HEK293 (cell line): ENCODE results near the gene TRIM56.

Experiments used
- GLIS2 ChIP-seq: fragments of 450-650 bp; formaldehyde crosslinking; IDR thresholded peaks from 2 replicates; pipeline ENCODE4 v1.5.1; 2016; ENCODE audit warnings: missing biosample characterization, missing genetic modification characterization
- KLF10 ChIP-seq: fragments of 450-650 bp; IDR thresholded peaks from 2 replicates; pipeline ENCODE4 v1.5.1; 2018; ENCODE audit warnings: missing biosample characterization, mild to moderate bottlenecking, missing genetic modification characterization
- RBAK ChIP-seq: fragments of 450-650 bp; formaldehyde crosslinking; IDR thresholded peaks from 2 replicates; pipeline ENCODE4 v1.5.1; 2016; ENCODE audit warnings: missing biosample characterization, missing genetic modification characterization
- TRIM28 ChIP-seq: IDR thresholded peaks from 2 replicates; pipeline ENCODE4 v1.6.1; 2011; ENCODE audit warnings: low read length, control low read depth, borderline replicate concordance
- ZBTB17 ChIP-seq: fragments of 450-650 bp; formaldehyde crosslinking; IDR thresholded peaks from 2 replicates; pipeline ENCODE4 v1.5.1; 2016; ENCODE audit warnings: missing biosample characterization, missing genetic modification characterization
- ZBTB20 ChIP-seq: fragments of 450-650 bp; formaldehyde crosslinking; IDR thresholded peaks from 2 replicates; pipeline ENCODE4 v1.5.1; 2016; ENCODE audit warnings: missing biosample characterization, missing genetic modification characterization
- ZEB2 ChIP-seq: fragments of 450-650 bp; formaldehyde crosslinking; IDR thresholded peaks from 2 replicates; pipeline ENCODE4 v1.5.1; 2016; ENCODE audit warnings: missing biosample characterization, missing genetic modification characterization
- ZFP69B ChIP-seq: fragments of 450-650 bp; formaldehyde crosslinking; IDR thresholded peaks from 2 replicates; pipeline ENCODE4 v1.5.1; 2016; ENCODE audit warnings: missing biosample characterization, missing genetic modification characterization
- ZNF16 ChIP-seq: fragments of 450-650 bp; formaldehyde crosslinking; IDR thresholded peaks from 2 replicates; pipeline ENCODE4 v1.5.1; 2016; ENCODE audit warnings: low read depth, missing biosample characterization, missing genetic modification characterization
- ZNF175 ChIP-seq: fragments of 450-650 bp; formaldehyde crosslinking; IDR thresholded peaks from 2 replicates; pipeline ENCODE4 v1.5.1; 2016; ENCODE audit warnings: missing biosample characterization, missing genetic modification characterization
- ZNF184 ChIP-seq: fragments of 450-650 bp; IDR thresholded peaks from 2 replicates; pipeline ENCODE4 v1.5.1; 2018; ENCODE audit warnings: missing biosample characterization, mild to moderate bottlenecking, missing genetic modification characterization
- ZNF23 ChIP-seq: fragments of 450-650 bp; formaldehyde crosslinking; IDR thresholded peaks from 2 replicates; pipeline ENCODE4 v1.5.1; 2016; ENCODE audit warnings: missing biosample characterization, missing genetic modification characterization, borderline replicate concordance
- ZNF335 ChIP-seq: fragments of 450-650 bp; formaldehyde crosslinking; conservative IDR thresholded peaks from 2 replicates; pipeline ENCODE4 v1.5.1; 2016; ENCODE audit warnings: missing biosample characterization, missing genetic modification characterization
- ZNF366 ChIP-seq: fragments of 450-650 bp; formaldehyde crosslinking; conservative IDR thresholded peaks from 2 replicates; pipeline ENCODE4 v1.5.1; 2016; ENCODE audit warnings: missing biosample characterization, missing genetic modification characterization
- ZNF530 ChIP-seq: fragments of 450-650 bp; formaldehyde crosslinking; IDR thresholded peaks from 2 replicates; pipeline ENCODE4 v1.5.1; 2016; ENCODE audit warnings: low read depth, missing biosample characterization, missing genetic modification characterization
- ZNF692 ChIP-seq: fragments of 450-650 bp; formaldehyde crosslinking; IDR thresholded peaks from 2 replicates; pipeline ENCODE4 v1.5.1; 2016; ENCODE audit warnings: missing biosample characterization, missing genetic modification characterization
- ZNF704 ChIP-seq: fragments of 450-650 bp; formaldehyde crosslinking; IDR thresholded peaks from 2 replicates; pipeline ENCODE4 v1.5.1; 2016; ENCODE audit warnings: missing biosample characterization, missing genetic modification characterization
- ZNF776 ChIP-seq: fragments of 450-650 bp; formaldehyde crosslinking; IDR thresholded peaks from 2 replicates; pipeline ENCODE4 v1.5.0; 2017; ENCODE audit warnings: missing biosample characterization, missing genetic modification characterization, borderline replicate concordance
- TF ChIP-seq, protein P1 (sequence below): fragments of 450-650 bp; formaldehyde crosslinking; conservative IDR thresholded peaks from 2 replicates; pipeline ENCODE4 v1.5.1; 2016; ENCODE audit warnings: low read depth, missing biosample characterization, missing genetic modification characterization
- TF ChIP-seq, protein P2 (sequence below): fragments of 450-650 bp; formaldehyde crosslinking; IDR thresholded peaks from 2 replicates; pipeline ENCODE4 v1.5.1; 2017; ENCODE audit warnings: missing biosample characterization, missing genetic modification characterization

The TRIM56 gene

DNA sequence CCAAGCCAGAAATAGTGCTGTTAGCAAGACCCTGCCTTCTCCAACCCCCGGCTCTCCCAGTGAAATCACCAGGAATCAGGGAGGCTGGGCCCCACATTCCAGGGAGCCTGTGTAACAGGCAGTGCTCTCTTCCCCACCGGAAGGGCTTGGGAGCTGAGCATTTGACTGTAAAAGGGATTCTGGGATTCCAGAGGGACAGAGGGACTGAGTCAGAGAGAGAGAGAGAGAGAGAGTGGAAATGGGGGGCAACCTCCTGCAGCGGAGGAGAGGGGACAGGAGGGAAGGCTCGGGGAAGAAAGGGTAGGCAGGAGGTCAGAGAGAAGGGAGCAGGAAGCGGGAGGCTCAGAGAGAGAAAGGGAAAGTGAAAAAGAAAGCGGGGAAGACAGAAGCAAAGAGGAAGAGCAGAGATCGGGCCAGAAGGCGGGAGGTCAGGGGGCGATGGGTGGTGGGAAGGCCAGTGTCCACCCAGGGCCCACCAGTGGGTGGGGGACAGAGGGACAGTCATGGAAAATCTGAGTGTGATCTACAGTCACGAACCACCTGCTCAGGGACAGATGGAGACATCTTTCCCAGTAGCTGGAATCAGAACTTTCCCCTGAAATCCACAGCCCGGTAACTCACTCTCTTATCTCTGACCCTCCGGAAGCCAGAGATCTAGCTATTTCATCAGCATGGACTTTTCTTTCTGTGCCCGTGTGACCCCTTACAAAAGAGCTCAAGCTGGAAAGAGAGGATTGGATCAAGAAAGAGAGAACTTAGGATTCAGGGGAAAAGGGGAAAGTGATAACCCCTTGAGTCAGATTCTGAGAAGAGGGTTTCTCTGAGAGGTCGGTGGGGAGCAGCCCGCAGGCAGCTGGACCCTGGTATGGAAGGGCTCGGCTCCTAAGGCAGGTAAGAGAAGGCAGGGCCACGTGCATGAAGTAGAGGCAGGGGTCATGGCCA is 37.0 kb downstream of the TRIM56 start (continued):
- TF ChIP-seq ZNF530 (tag by site-specific recombination) = no peak
- no peak for TF ChIP-seq ZNF16 (tag by site-specific recombination)
- no peak for TF ChIP-seq ZNF184 (tag by site-specific recombination)
- no peak for TF ChIP-seq RBAK (tag by site-specific recombination)
- TF ChIP-seq ZFP69B (tag by site-specific recombination) = peak; percentile 90
- TF ChIP-seq ZNF776 = no peak
- no peak for TF ChIP-seq ZNF175 (tag by site-specific recombination)
- no peak for TF ChIP-seq ZNF23 (tag by site-specific recombination)
- TF ChIP-seq ZBTB20 (tag by site-specific recombination) = peak; percentile 51; the same call in 1 of the 2 replicates
- no peak for TF ChIP-seq KLF10 (tag by site-specific recombination)
- TF ChIP-seq TRIM28 = no peak
- TF ChIP-seq ZNF692 (tag by site-specific recombination) = peak; percentile 94
- TF ChIP-seq, protein P1, sequence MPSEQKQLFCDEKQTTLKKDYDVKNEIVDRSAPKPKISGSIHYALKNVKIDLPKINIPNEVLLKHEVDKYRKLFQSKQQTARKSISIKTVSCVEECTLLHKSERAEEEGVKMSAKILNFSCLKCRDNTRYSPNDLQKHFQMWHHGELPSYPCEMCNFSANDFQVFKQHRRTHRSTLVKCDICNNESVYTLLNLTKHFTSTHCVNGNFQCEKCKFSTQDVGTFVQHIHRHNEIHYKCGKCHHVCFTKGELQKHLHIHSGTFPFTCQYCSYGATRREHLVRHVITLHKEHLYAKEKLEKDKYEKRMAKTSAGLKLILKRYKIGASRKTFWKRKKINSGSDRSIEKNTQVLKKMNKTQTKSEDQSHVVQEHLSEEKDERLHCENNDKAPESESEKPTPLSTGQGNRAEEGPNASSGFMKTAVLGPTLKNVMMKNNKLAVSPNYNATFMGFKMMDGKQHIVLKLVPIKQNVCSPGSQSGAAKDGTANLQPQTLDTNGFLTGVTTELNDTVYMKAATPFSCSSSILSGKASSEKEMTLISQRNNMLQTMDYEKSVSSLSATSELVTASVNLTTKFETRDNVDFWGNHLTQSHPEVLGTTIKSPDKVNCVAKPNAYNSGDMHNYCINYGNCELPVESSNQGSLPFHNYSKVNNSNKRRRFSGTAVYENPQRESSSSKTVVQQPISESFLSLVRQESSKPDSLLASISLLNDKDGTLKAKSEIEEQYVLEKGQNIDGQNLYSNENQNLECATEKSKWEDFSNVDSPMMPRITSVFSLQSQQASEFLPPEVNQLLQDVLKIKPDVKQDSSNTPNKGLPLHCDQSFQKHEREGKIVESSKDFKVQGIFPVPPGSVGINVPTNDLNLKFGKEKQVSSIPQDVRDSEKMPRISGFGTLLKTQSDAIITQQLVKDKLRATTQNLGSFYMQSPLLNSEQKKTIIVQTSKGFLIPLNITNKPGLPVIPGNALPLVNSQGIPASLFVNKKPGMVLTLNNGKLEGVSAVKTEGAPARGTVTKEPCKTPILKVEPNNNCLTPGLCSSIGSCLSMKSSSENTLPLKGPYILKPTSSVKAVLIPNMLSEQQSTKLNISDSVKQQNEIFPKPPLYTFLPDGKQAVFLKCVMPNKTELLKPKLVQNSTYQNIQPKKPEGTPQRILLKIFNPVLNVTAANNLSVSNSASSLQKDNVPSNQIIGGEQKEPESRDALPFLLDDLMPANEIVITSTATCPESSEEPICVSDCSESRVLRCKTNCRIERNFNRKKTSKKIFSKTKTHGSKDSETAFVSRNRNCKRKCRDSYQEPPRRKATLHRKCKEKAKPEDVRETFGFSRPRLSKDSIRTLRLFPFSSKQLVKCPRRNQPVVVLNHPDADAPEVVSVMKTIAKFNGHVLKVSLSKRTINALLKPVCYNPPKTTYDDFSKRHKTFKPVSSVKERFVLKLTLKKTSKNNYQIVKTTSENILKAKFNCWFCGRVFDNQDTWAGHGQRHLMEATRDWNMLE (tag by site-specific recombination) = peak; percentile 66
- TF ChIP-seq ZNF335 (tag by site-specific recombination) = 0 out of 2 replicates have a peak, but pooled peaks have one; percentile 27
- TF ChIP-seq GLIS2 (tag by site-specific recombination) = peak; percentile 66
- TF ChIP-seq ZEB2 (tag by site-specific recombination) = no peak
- TF ChIP-seq ZBTB17 (tag by site-specific recombination) = peak; percentile 36; the same call in 1 of the 2 replicates
- peak; percentile 57 for TF ChIP-seq ZNF366 (tag by site-specific recombination)
- TF ChIP-seq ZNF704 (tag by site-specific recombination) = no peak
- TF ChIP-seq, protein P2, sequence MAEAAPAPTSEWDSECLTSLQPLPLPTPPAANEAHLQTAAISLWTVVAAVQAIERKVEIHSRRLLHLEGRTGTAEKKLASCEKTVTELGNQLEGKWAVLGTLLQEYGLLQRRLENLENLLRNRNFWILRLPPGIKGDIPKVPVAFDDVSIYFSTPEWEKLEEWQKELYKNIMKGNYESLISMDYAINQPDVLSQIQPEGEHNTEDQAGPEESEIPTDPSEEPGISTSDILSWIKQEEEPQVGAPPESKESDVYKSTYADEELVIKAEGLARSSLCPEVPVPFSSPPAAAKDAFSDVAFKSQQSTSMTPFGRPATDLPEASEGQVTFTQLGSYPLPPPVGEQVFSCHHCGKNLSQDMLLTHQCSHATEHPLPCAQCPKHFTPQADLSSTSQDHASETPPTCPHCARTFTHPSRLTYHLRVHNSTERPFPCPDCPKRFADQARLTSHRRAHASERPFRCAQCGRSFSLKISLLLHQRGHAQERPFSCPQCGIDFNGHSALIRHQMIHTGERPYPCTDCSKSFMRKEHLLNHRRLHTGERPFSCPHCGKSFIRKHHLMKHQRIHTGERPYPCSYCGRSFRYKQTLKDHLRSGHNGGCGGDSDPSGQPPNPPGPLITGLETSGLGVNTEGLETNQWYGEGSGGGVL (tag by site-specific recombination) = peak; percentile 87
